Fibroblast of lung (primary cell): ENCODE measurements around the gene PGLYRP1. TPM values are rescaled to one million over a fixed set of nuclear protein-coding genes. Genes with fewer than 3 reads are reported as not detected.

Experiments
- DNase-seq, 2 donors: peaks; one replicate each; pipeline versions ENCODE4 v3.0.0 to v3.0.0-alpha.2; 2010; ENCODE audit warnings: low read depth in 2 of 2
- H2AFZ ChIP-seq: 2 replicates; pipeline ENCODE4 v1.5.1; 2012; ENCODE audit warnings: low read length, control low read depth, inconsistent platforms
- H3K27ac ChIP-seq: 2 replicates; pipeline ENCODE4 v1.5.1; 2011; ENCODE audit warnings: low read length, control low read depth; ENCODE audit not compliant: insufficient read depth
- H3K27me3 ChIP-seq: 2 replicates; pipeline ENCODE4 v1.5.1; 2011; ENCODE audit warnings: mild to moderate bottlenecking, low read length; ENCODE audit not compliant: control insufficient read depth, insufficient read depth
- H3K36me3 ChIP-seq: 2 replicates; pipeline ENCODE4 v1.5.1; 2011; ENCODE audit warnings: low read length; ENCODE audit not compliant: control insufficient read depth, insufficient read depth
- H3K4me1 ChIP-seq: 2 replicates; pipeline ENCODE4 v1.5.1; 2011; ENCODE audit warnings: low read length; ENCODE audit not compliant: control insufficient read depth, insufficient read depth; ENCODE audit errors: extremely low read depth
- H3K4me2 ChIP-seq: 2 replicates; pipeline ENCODE4 v1.5.1; 2011; ENCODE audit warnings: low read length, control low read depth; ENCODE audit not compliant: insufficient read depth; ENCODE audit errors: extremely low read depth
- H3K4me3 ChIP-seq, 4 experiments: fragments of 200-600 bp in 1 of 4; sonication (generic) in 1 of 4; replicated peaks in 1 of 4; 2 replicates each; pipeline ENCODE4 v1.5.1; 2011 to 2016; ENCODE audit warnings: low read length in 4 of 4, low read depth in 3 of 4, mild to moderate bottlenecking in 3 of 4, control low read depth in 2 of 4, inconsistent platforms in 1 of 4, mixed read lengths in 1 of 4; ENCODE audit not compliant: insufficient read depth in 1 of 4; ENCODE audit errors: control extremely low read depth in 1 of 4
- H3K79me2 ChIP-seq: 2 replicates; pipeline ENCODE4 v1.5.1; 2012; ENCODE audit warnings: mild to moderate bottlenecking, low read length, inconsistent platforms; ENCODE audit not compliant: control insufficient read depth, insufficient read depth
- H3K9ac ChIP-seq: 2 replicates; pipeline ENCODE4 v1.5.1; 2011; ENCODE audit warnings: mild to moderate bottlenecking, low read length, control low read depth; ENCODE audit not compliant: insufficient read depth
- H3K9me3 ChIP-seq: 2 replicates; pipeline ENCODE4 v1.5.1; 2012; ENCODE audit warnings: low read depth, low read length; ENCODE audit not compliant: control insufficient read depth, insufficient read depth
- H4K20me1 ChIP-seq: 2 replicates; pipeline ENCODE4 v1.5.1; 2011; ENCODE audit warnings: low read length; ENCODE audit not compliant: control insufficient read depth, insufficient read depth; ENCODE audit errors: extremely low read depth
- EZH2 ChIP-seq: IDR thresholded peaks from 2 replicates; pipeline ENCODE4 v1.5.1; 2012; ENCODE audit warnings: low read length, control low read depth, mild to moderate bottlenecking; ENCODE audit errors: missing control alignments
- polyA plus RNA-seq, 2 donors: library from polyadenylated mRNA; depleted of rRNA in 1 of 2; stranded (reverse) in 1 of 2; unstranded in 1 of 2; fragments of >200 nt; gene quantifications; 2 replicates each; pipeline ENCODE4 v1.2.1, GENCODE V29; 2011 to 2012; ENCODE audit warnings: missing spikeins in 1 of 2
- total RNA-seq: library from RNA; depleted of rRNA; stranded (reverse); fragments of >200 nt; gene quantifications from 2 replicates; pipeline ENCODE4 v1.2.1, GENCODE V29; 2014
- TF ChIP-seq, protein P1 (sequence below), 2 donors: IDR thresholded peaks in 1 of 2; conservative IDR thresholded peaks in 1 of 2; 1 replicate in 1 of 2; 2 replicates in 1 of 2; pipeline ENCODE4 v1.5.1; 2011 to 2012; ENCODE audit warnings: low read length in 2 of 2, control low read depth in 1 of 2, inconsistent platforms in 1 of 2, low read depth in 1 of 2, mild to moderate bottlenecking in 1 of 2

The PGLYRP1 gene
- total and polyA plus RNA-seq, 2 donors (not counting 1 experiment from before 2014, with no cell fraction given): not detected

DNA sequence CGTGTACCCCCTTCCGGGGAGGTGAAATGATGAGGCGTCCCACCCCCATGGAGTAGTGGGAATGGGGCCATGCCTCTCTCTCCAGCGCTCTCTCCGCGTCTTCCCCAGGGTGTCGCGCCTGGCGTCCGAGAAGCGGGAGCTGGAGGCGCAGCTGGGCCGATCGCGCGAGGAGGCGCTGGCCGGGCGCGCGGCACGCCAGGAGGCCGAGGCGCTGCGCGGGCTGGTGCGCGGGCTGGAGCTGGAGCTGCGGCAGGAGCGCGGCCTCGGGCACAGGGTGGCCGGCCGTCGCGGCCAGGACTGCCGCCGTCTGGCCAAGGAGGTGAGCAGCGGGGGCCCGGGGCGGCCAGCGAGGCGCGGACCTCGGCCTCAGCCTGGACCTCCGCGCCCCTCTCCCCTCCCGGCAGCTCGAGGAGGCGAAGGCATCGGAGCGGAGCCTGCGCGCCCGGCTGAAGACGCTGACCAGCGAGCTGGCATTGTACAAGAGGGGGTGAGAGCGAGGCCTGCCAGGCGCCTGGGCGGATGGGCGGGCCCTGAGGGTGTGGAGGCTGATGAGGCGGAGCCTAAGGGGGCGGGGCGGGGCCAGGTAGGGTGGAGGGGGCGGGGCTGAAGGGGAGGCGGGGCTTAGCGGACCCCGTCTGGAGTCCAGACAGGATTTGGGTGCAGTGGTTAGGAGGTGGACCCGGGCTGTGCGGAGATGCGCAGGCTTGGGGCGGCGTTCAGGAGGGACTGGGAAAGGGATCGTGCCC lies 7.7 kb downstream of the PGLYRP1 start:
- no peaks in the 10 kb centered on the region for H3K36me3 ChIP-seq
- TF ChIP-seq, protein P1, sequence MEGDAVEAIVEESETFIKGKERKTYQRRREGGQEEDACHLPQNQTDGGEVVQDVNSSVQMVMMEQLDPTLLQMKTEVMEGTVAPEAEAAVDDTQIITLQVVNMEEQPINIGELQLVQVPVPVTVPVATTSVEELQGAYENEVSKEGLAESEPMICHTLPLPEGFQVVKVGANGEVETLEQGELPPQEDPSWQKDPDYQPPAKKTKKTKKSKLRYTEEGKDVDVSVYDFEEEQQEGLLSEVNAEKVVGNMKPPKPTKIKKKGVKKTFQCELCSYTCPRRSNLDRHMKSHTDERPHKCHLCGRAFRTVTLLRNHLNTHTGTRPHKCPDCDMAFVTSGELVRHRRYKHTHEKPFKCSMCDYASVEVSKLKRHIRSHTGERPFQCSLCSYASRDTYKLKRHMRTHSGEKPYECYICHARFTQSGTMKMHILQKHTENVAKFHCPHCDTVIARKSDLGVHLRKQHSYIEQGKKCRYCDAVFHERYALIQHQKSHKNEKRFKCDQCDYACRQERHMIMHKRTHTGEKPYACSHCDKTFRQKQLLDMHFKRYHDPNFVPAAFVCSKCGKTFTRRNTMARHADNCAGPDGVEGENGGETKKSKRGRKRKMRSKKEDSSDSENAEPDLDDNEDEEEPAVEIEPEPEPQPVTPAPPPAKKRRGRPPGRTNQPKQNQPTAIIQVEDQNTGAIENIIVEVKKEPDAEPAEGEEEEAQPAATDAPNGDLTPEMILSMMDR (conservative IDR thresholded peaks at IDR 0.05 in 1 of 2, IDR thresholded peaks at IDR 0.05 in 1 of 2; ENCODE audit: low read depth in 1 of 2, low read length in 2 of 2): no peak
- TF ChIP-seq EZH2: no peak
- peak overlapping the region; percentile 75 for H3K4me2 ChIP-seq
- H3K4me1 ChIP-seq: peaks cover 5% of the 10 kb centered on the region
- DNase-seq: peak; percentile 17 to 40
- H3K27ac ChIP-seq: no peak overlapping the region
- H3K4me3 ChIP-seq: peak overlapping the region in 1 of 4 experiments; percentile 14
- H4K20me1 ChIP-seq: no peaks in the 10 kb centered on the region
- H3K9me3 ChIP-seq: no peaks in the 10 kb centered on the region
- H3K27me3 ChIP-seq: peaks cover 7% of the 10 kb centered on the region
- H2AFZ ChIP-seq: no peak overlapping the region
- no peaks in the 10 kb centered on the region for H3K79me2 ChIP-seq
- no peak overlapping the region for H3K9ac ChIP-seq

DNA sequence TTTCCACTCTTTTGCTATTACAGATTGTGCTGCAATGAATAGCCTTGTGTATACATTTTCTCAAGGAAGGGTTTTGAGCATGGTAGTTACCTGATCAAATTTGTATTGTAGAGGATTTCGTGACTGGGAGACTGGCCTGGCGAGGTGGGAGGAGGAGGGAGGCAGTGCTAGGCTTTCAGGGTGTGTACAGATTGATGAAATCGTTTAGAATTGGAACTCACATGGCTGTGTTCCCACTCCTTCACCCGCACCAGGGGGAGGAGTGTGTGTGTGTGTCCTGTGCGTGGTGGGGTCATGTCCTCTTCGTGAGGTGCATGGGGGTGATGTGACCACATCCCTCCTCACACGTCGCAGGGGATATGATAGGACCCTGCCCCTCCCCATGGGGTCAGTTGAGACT lies 8.3 kb downstream of the PGLYRP1 start:
- no peaks in the 10 kb centered on the region for H3K36me3 ChIP-seq
- H2AFZ ChIP-seq: no peak overlapping the region
- H3K9me3 ChIP-seq: no peaks in the 10 kb centered on the region
- H3K9ac ChIP-seq: no peak overlapping the region
- H3K27me3 ChIP-seq: peaks cover 7% of the 10 kb centered on the region
- no peak for DNase-seq
- H3K27ac ChIP-seq: no peak overlapping the region
- H3K4me1 ChIP-seq: peaks cover 5% of the 10 kb centered on the region
- H4K20me1 ChIP-seq: no peaks in the 10 kb centered on the region
- H3K4me2 ChIP-seq: peak overlapping the region; percentile 75
- TF ChIP-seq EZH2: peak; percentile 41
- TF ChIP-seq, protein P1 (conservative IDR thresholded peaks at IDR 0.05 in 1 of 2, IDR thresholded peaks at IDR 0.05 in 1 of 2; ENCODE audit: low read depth in 1 of 2, low read length in 2 of 2): no peak
- H3K79me2 ChIP-seq: no peaks in the 10 kb centered on the region
- no peak overlapping the region for H3K4me3 ChIP-seq

DNA sequence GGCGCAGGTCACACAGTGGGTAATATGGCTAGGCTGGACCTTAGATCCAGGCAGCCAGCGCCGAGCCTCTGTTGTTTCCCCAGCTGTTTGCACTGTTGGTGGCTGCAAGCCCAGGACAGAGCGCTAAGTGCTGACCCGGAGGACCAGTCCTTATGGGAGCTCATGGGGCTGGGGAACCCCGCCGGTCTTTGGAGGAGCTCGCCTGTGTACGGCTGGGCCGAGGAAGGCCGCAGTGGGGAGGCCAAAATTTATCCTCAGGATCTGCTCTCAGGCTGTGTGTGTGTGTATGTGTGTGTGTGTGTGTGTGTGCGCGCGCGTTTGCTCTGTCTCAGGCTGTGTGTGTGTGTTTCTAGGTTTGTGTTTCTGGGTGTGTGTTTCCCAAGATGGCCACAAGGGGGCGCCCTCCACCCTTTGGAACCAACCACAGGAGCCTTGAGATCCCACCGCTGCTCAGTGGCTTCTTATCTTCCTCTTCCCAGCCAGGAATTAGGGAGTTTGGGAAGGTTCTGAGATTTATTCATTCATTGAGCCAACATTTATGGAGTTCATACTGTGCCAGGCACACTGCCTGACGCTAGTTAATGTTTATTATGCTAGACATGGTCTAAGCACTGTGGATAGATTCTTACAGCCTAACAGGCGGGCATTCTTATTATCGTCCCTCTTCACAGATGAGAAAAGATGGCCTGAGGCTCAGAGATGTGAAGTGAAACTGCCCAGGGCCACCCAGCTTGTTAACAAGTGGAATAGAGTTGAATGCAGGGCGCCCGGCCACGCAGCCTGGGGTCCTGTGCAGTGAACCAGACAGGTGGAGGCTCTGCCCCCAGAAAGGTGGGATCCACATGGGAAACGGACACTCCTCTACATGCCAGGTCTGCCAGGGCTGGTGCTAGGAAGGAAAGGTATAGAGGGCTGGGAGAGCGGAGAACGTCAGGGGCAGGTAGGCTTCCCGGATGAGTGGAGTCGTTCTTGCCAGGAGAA lies 13.0 kb downstream of the PGLYRP1 start:
- no peaks in the 10 kb centered on the region for H3K79me2 ChIP-seq
- H3K4me2 ChIP-seq: no peak overlapping the region
- no peak for TF ChIP-seq EZH2
- TF ChIP-seq, protein P1 (conservative IDR thresholded peaks at IDR 0.05 in 1 of 2, IDR thresholded peaks at IDR 0.05 in 1 of 2; ENCODE audit: low read depth in 1 of 2, low read length in 2 of 2): peak; percentile 76 to 88
- H3K36me3 ChIP-seq: no peaks in the 10 kb centered on the region
- no peaks in the 10 kb centered on the region for H3K27me3 ChIP-seq
- no peaks in the 10 kb centered on the region for H3K4me1 ChIP-seq
- no peaks in the 10 kb centered on the region for H3K9me3 ChIP-seq
- H4K20me1 ChIP-seq: no peaks in the 10 kb centered on the region
- no peak overlapping the region for H3K9ac ChIP-seq
- no peak overlapping the region for H3K27ac ChIP-seq
- H2AFZ ChIP-seq: no peak overlapping the region
- DNase-seq: peak; percentile 59 to 70
- H3K4me3 ChIP-seq: no peak overlapping the region
